CD4-positive, alpha-beta T cell treated with Interferon alpha-2 for 1 hour (primary cell): ENCODE data around the gene MYBPC2.

Source experiments
- DNase-seq, 2 donors: peaks; one replicate each; pipeline ENCODE4 v3.0.0-alpha.2; 2020 to 2022

Gene MYBPC2

DNA sequence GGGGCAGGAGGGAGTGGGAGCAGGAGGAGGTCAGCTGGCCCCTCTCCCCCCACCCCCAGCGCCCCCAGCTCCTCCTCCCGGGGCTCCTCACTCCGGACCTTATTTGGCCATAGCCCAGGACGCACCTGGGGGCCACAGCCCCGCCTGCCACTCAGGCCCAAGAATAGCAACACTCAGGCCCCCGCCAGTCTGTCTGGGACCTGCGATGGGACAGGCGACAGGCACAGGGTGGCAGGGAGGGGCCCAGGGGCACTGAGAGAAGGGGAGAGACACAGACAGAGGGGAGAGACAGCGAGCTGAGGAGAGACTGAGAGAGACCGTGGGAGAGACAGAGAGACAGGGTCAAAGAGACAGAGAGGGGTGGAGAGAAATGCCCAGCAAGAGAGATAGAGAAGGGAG, 68.1 kb downstream of the MYBPC2 start:
- no peak for DNase-seq

DNA sequence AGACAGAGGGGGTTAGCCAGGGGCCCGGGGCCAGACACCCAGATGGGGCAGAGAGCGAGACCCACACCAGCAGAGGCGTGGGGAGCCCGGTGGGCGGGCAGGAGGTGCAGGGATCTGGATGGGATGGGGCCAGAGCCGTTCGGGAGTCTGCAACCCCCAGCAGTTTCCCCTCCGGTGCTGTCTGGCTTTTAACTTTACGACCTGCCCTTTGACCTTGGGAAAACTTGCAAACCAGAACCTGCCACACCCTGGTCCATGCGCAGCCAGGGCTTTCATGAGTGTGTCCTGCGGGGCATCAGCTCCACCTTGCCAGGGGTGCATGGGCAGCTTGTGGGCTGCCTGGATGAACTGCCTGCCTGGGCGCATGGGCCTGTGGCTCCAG, 68.5 kb downstream of the MYBPC2 start:
- DNase-seq, result no peak

- no peak for DNase-seq
Observed at GRCh38 chr19:50501568-50502475, 69.1 kb downstream of the MYBPC2 start.

DNA sequence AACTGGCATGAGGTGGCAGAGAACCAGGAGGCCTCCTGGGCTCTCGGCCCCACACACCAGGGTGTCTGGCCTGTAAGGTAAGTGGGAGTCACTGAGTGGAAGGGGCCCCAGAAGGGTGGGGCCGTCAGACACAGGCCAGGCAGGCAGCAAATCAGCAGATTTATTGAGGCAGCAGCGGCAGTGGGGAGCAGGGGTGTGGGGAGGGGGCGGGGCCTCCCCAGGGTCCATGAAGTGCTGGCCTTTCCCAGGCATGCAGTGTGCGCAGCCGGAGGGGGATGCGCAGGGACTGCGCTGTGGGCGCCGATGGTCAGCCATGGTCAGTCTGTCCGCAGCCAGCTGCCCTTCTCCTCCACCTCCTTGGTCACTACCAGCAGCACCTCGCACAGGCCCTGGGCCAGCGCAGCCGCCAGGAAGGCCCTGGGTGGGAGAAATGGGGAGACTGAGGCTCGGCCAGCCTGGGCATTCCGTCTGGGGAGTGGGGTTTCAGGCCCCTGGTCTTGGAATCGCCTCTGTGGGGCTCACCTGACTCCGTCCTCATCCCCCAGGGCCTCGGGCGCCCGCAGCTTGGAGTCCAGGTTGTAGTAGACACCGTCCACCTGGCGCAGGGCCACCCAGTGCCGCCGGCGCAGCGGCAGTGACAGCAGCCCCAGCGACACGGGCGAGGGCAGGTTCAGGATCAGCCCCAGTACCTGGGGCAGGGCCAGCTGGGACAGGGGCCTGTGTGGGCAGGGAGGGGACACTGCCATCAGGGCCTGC, 73.3 kb downstream of the MYBPC2 start:
- no peak for DNase-seq

DNA sequence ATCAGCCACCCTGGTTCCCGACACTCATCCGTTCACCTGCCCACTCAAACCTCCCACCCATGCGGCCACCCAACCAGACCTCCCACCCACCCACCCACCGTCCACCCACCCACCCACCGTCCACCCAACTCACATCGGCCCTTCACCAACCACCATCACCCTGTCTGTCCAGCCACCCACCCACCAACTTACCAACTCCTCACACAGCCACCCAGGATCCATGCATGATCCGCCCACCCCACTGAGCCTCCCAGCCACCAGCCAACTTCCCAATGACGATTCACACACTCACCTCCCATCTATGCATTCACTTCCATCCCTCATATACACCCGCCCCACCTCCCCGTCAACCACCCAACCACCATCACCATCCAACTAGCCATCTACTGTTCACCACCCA, 74.0 kb downstream of the MYBPC2 start:
- DNase-seq, result no peak

GRCh38 chr19:50507376-50507775, 74.7 kb downstream of the MYBPC2 start:
- DNase-seq, result no peak

DNA sequence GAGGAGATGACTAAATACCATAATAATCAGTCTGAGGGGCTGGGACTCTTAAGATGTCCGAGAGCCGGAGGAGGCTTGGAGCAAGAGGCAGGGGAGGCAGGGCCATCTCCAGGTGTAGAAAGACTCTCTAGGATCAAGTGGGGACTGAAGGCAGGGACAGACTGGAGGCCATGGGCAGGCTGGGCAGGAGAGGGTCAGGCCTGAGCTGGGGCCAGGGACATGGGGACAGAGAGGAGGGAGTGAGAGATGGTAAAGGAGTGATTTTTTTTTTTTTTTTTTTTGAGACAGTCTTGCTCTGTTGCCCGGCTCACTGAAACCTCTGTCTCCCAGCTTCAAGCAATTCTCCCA, 76.1 kb downstream of the MYBPC2 start:
- no peak for DNase-seq

- no peak for DNase-seq
Observed at GRCh38 chr19:50509366-50509765, 76.7 kb downstream of the MYBPC2 start.

GRCh38 chr19:50510121-50510670, 77.5 kb downstream of the MYBPC2 start:
- DNase-seq, result no peak

GRCh38 chr19:50510700-50511068, 78.0 kb downstream of the MYBPC2 start:
- DNase-seq, result no peak

DNA sequence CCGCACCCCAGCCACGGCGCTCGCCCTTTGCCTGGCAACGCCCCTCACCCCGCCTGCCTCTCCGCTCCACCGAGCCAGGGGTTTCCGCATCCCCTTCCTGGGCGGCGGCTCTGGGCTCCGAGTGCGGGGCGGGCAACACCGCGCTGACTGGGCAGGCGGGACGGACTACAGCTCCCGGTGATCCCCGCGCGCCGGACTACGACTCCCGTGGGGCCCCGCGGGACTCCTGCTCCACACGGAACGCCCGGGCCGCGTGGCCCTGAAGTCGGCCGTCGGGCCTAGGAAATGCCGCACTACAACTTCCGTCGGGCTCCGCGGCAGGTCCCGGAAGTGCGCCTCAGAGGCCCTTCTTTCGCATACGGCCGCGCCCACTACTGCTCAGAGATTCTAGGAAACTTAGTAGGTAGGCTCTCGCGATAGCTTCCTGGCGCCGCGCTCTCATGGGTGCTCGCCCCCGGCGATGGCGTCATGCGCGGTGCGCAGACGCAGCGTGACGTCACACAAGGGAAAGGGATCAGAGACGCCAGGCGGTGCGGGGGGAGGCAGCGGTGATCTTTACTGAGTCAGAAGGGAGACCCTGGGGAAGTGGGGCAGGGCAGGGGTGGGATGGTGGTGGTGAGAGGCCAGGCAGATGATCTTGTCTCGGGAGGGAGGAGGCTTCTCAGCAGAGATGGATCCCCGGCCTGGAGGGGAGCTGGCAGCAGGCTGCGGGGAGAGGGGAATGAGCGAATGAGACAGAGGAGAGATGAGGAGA, 78.6 kb downstream of the MYBPC2 start, which contains the start of gene JOSD2:
JOSD2 (minus strand) TSS at position 123 of the 754 bp plus-strand sequence. CDS start 760 bp downstream, outside the sequence.
- DNase-seq, result peak; percentile 99

GRCh38 chr19:50512112-50512998, 79.7 kb downstream of the MYBPC2 start:
- DNase-seq, result no peak

DNA sequence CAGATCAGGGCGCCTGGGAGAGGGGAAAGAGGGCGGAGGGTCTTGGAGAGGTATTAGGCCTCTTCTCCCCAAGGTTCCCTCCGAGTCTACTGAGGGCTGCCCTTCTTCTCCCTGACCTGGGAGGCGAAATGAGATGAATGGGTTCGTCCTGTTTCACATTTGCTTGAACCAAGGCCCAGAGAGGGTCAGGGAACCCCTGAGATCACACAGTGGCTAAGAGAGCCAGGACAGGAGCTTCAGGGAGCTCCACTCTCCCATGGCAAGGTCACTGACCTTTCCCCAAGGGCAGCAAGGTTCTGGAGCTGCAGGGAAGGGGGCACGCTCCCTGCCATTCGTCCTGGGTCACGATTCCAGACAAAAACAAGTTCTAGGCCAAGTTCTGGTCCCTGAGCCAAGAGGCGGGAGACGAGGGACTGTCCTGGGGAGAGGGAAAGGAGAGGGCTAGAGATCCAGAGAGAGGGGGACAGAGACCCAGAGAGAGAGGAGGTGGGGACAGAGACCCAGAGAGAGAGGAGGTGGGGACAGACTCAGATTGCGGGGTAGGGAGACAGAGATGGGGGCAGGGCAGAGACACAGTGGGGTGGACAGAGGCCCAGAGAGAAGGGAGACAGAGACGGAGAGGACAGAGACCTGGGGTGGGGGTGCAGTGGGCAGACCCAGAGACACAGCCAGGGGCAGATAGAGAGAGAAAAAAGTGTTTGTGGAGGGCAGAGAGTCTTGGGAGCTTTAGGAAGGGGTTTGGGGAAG, 80.5 kb downstream of the MYBPC2 start:
- DNase-seq, result no peak

DNA sequence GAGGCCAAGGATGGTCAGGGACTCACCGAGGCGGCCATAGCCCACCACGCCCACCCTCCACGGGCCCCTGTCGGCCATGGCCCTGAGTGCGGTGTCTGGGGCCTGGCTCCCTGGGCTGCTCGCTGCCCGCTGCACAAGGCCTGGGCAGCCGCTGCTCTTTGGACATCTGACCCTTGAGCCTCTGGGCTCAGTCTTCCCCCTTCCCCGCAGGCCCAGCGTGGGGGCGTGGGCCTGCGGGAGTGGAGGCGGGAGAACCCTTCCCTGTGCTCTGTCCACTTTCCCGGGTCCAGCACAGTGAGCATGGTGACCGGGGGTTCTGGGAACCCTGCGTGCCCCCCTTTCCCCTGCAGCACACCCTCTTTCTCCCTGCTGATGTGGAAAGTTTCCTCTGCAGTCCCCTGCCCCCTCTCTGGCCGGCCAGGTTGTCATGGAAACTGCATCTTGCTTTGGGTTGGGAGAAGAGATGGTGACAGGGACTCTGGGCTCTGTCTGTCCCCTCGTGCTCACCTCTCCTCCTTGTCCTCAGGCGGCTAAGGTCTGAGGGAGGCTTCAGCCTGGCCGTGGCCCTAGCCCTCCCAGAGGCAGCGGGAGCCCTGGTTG, 81.2 kb downstream of the MYBPC2 start, which contains the start of gene ASPDH:
ASPDH (minus strand) TSS at position 168 of the 600 bp plus-strand sequence; CDS start at position 78, 90 bp downstream.
- no peak for DNase-seq

DNA sequence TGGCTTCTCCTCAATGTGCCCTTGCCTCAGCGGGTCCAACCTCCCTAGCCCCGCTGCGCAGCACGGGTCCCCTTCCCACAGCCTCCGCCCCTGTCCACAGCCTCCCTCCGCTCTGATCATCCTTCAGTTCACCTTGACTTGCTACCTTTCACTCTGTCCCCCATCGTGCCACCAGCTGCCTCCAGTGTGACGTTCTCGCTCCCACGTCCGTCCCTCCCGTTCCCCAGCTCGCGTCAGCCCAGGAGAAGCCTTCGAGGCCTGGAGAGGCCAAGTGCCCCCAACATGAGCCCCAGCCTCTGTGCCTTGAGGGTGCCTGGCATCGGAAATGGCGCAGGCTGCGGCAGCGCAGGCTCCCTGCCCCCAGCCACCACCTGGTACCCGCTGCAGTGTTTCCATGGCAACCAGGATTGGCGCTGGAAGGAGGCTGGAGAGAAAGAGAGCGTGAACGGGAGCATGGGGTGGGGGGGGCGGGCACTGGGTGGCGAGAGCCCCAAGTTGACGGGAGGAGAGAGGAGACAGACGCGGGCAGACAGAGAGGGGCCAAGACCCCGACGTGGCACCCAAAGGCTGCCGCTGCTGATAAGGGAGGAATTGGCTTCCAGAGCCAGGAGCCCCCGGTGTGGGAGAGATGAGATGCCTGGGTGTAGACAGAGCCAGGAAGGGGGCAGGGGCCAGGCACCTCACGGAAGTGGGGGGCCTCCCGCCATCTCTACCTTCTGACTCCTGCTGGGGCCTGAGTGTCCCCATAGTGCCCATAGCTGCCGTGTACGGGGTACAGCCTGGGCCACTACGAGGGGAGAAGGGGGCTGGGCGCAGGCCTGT, 81.9 kb downstream of the MYBPC2 start:
- no peak for DNase-seq

- DNase-seq, result no peak
Observed at GRCh38 chr19:50515168-50515561, 82.5 kb downstream of the MYBPC2 start.
